Measurements from ENCODE around the gene PLXNA2. TPM values are rescaled to one million over a fixed set of nuclear protein-coding genes. Genes with fewer than 3 reads are reported as not detected.

The PLXNA2 gene
- total RNA-seq, 2 experiments from 2014 or later = 0.13 to 0.23 TPM

- TF ChIP-seq, protein P1, sequence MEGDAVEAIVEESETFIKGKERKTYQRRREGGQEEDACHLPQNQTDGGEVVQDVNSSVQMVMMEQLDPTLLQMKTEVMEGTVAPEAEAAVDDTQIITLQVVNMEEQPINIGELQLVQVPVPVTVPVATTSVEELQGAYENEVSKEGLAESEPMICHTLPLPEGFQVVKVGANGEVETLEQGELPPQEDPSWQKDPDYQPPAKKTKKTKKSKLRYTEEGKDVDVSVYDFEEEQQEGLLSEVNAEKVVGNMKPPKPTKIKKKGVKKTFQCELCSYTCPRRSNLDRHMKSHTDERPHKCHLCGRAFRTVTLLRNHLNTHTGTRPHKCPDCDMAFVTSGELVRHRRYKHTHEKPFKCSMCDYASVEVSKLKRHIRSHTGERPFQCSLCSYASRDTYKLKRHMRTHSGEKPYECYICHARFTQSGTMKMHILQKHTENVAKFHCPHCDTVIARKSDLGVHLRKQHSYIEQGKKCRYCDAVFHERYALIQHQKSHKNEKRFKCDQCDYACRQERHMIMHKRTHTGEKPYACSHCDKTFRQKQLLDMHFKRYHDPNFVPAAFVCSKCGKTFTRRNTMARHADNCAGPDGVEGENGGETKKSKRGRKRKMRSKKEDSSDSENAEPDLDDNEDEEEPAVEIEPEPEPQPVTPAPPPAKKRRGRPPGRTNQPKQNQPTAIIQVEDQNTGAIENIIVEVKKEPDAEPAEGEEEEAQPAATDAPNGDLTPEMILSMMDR (IDR thresholded peaks at IDR 0.05) = no peak
- intact Hi-C loops (cut with micrococcal nuclease) = no loop called here
- CTCF ChIA-PET = interaction anchor here (1.1 to 2.3 kb wide), 2 partner anchors 39 to 73 kb away, joined by 5 to 9 read pairs; partner anchors contain the start of gene PLXNA2
- Mint-ChIP-seq H3K27me3 (no peaks in the 10 kb centered on the region), H3K4me1 (ENCODE audit: low read depth) (no peaks in the 10 kb centered on the region), H3K4me3 (no peak overlapping the region), H3K27ac (no peak overlapping the region), H3K9me3 (no peaks in the 10 kb centered on the region), H3K36me3 (ENCODE audit: low read depth) (no peaks in the 10 kb centered on the region)
- no peak for DNase-seq
- ATAC-seq = no peak
- POLR2A ChIA-PET = no interaction called here
Measured at GRCh38 chr1:208205216-208206013, 38.8 kb downstream of the PLXNA2 start.

- H3K4me3 Mint-ChIP-seq = no peak overlapping the region
- no peaks in the 10 kb centered on the region for H3K9me3 Mint-ChIP-seq
- H3K27me3 Mint-ChIP-seq = no peaks in the 10 kb centered on the region
- ATAC-seq = no peak
- POLR2A ChIA-PET = no interaction called here
- intact Hi-C loops (cut with micrococcal nuclease) = no loop called here
- H3K4me1 Mint-ChIP-seq (ENCODE audit: low read depth) = no peaks in the 10 kb centered on the region
- no peaks in the 10 kb centered on the region for H3K36me3 Mint-ChIP-seq (ENCODE audit: low read depth)
- CTCF ChIA-PET = no interaction called here
- DNase-seq = no peak
- TF ChIP-seq, protein P1 (IDR thresholded peaks at IDR 0.05) = no peak
- H3K27ac Mint-ChIP-seq = no peak overlapping the region
Measured at GRCh38 chr1:208204779-208205178, 39.4 kb downstream of the PLXNA2 start.

DNA sequence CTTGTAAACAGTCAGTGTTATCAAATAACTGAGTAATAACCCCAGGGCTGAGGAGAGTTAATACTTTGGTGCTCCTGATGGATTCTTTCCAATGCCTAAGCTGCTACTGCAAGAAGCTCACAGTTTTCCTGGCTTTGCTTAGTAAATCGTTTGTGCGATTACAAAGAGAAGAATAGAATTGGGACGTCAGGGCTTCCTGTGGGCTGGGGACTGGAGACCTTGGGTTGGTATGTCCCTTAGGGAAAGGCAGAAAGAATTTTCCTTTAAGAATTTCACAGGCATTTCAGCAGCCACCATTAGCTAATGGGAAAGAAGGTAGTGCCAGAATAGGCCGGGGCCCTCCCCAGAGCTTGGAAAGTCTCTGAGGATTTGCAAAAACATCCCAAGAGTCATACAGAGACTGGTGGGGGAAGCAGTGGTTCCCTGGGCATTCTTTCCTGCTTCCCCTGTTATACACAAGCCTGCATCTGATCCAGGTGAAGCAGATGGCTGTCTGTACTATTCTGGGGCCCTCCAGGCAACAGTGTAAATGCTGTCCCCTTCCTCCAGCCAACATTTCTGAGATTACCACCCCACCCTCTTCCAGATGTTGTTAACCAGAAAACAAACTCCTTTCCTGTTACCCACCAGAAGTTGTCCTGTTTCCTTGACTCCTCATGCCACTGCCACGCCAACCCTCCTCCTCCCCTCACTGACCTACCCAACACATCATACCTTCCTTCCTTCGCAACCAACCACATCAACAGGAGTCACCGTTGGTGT is 40.2 kb downstream of the PLXNA2 start:
- ATAC-seq (no peak), DNase-seq (no peak)
- no peaks in the 10 kb centered on the region for H3K4me1 Mint-ChIP-seq (ENCODE audit: low read depth)
- H3K4me3 Mint-ChIP-seq = no peak overlapping the region
- no peak overlapping the region for H3K27ac Mint-ChIP-seq
- POLR2A ChIA-PET = no interaction called here
- TF ChIP-seq, protein P1 (IDR thresholded peaks at IDR 0.05) = no peak
- no peaks in the 10 kb centered on the region for H3K9me3 Mint-ChIP-seq
- CTCF ChIA-PET = interaction anchor here (2.5 kb wide), 1 partner anchor 41 kb away, joined by 8 read pairs; the partner anchor contains the start of gene PLXNA2
- H3K27me3 Mint-ChIP-seq = no peaks in the 10 kb centered on the region
- intact Hi-C loops (cut with micrococcal nuclease) = no loop called here
- no peaks in the 10 kb centered on the region for H3K36me3 Mint-ChIP-seq (ENCODE audit: low read depth)

GRCh38 chr1:208203127-208203847 is 40.9 kb downstream of the PLXNA2 start:
- DNase-seq (no peak), ATAC-seq (no peak)
- TF ChIP-seq, protein P1 (IDR thresholded peaks at IDR 0.05) = no peak
- intact Hi-C loops (cut with micrococcal nuclease) = no loop called here
- Mint-ChIP-seq H3K9me3 (no peaks in the 10 kb centered on the region), H3K27ac (no peak overlapping the region), H3K4me1 (ENCODE audit: low read depth) (no peaks in the 10 kb centered on the region), H3K4me3 (no peak overlapping the region), H3K27me3 (no peaks in the 10 kb centered on the region), H3K36me3 (ENCODE audit: low read depth) (no peaks in the 10 kb centered on the region)
- POLR2A ChIA-PET = no interaction called here
- CTCF ChIA-PET = interaction anchor here (2.5 kb wide), 1 partner anchor 42 kb away, joined by 8 read pairs; the partner anchor contains the start of gene PLXNA2
